ENCODE results near the gene PRKCH.

DNA sequence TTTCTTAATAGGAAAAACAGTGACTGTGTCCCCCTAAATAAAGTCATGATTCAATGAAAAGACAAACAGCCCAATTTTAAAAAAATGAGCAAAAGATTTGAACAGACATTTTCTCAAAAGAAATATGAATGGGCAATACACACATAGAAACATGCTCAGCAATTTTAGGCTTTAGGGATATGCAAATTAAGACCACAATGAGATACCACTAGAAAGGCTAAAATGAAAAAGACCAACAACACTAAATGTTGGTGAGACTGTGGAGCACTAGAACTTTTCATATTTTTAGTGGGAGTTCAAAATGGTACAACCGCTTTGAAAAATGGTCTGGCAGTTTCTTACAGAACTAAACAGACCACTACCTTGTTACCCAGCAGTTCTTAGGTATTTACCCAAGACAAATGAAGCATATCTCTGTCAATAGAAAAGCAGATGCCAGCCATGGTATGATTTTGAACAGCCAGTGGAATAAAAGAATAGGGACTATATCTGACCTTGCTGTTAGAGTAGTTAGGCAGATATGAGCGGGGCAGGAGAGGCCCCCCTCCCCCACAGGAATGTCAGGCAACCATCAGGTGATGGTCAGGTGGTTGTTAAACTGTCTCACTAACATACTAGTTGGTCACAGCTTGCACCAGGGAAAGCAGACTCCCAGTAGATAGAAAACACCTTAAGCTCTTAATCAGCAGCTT lies 108.8 kb downstream of the PRKCH start:
- TF ChIP-seq, protein P1, sequence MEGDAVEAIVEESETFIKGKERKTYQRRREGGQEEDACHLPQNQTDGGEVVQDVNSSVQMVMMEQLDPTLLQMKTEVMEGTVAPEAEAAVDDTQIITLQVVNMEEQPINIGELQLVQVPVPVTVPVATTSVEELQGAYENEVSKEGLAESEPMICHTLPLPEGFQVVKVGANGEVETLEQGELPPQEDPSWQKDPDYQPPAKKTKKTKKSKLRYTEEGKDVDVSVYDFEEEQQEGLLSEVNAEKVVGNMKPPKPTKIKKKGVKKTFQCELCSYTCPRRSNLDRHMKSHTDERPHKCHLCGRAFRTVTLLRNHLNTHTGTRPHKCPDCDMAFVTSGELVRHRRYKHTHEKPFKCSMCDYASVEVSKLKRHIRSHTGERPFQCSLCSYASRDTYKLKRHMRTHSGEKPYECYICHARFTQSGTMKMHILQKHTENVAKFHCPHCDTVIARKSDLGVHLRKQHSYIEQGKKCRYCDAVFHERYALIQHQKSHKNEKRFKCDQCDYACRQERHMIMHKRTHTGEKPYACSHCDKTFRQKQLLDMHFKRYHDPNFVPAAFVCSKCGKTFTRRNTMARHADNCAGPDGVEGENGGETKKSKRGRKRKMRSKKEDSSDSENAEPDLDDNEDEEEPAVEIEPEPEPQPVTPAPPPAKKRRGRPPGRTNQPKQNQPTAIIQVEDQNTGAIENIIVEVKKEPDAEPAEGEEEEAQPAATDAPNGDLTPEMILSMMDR (IDR thresholded peaks at IDR 0.05): no peak
- no peak for TF ChIP-seq ZFX (IDR thresholded peaks at IDR 0.05; ENCODE audit: borderline replicate concordance)

Measured in 22Rv1 (cell line).